GM18520 (cell line): Measurements from ENCODE around the gene SLC6A8.
"Not testable (repeated sequence)": the region's sequence is repeated elsewhere in the genome, so short reads cannot be mapped to it uniquely, and the experiment has no call there.

ENCODE experiments used
- ATAC-seq: cut with Tn5 transposase; IDR thresholded peaks from one replicate; pipeline ENCODE4 v1.9.1; 2021; ENCODE audit not compliant: unreplicated experiment

The SLC6A8 gene

GRCh38 chrX:153671589-153672530, 15.9 kb upstream of the SLC6A8 start:
- no peak for ATAC-seq

- no peak for ATAC-seq
Observed at GRCh38 chrX:153672531-153673427, 14.9 kb upstream of the SLC6A8 start.

DNA sequence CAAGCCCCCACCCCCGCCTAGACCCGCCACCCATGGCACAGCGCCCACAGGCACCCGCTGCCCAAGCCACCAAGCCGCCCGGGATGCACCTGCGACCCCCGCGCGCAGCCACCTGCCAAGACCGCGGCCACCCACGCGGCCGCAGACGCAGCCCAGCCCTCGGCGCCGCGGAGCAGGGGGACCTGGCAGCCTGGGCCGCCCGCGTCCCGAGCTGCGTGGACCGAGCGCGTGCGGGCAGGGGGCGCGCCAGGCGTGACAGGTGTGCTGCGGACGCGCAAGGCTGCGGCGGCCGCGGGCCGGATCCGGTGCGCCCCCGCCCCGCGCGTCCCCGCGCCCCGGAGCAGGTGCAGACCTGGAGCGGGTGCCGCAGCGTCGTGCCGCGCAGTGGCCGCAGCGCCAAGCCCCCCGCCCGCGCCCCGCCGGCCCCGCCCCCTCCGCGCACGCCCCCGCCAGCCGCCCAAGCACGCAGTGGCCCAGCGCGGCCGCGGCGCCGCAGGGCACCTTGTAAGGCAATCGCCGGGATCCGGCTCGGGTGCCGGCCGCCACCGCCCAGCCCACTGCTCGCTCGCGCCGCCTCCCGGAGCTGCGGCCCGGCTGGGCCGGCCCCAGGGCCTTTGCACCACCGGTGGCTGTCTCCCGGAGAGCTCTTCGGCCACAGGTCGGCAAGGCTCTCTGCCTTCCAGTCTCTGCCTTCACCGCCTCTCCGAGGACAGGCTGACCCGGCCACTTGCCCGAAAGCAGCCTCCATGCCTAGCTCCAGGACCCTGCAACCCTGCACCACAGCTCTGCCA, 14.1 kb upstream of the SLC6A8 start, which contains the start of gene PNCK:
Gene PNCK (minus strand): TSS at position 386 of the 791 bp plus-strand sequence. CDS start 737 bp downstream, outside the sequence.
- no peak for ATAC-seq

- ATAC-seq = no peak
Observed at GRCh38 chrX:153674219-153674851, 13.4 kb upstream of the SLC6A8 start.

DNA sequence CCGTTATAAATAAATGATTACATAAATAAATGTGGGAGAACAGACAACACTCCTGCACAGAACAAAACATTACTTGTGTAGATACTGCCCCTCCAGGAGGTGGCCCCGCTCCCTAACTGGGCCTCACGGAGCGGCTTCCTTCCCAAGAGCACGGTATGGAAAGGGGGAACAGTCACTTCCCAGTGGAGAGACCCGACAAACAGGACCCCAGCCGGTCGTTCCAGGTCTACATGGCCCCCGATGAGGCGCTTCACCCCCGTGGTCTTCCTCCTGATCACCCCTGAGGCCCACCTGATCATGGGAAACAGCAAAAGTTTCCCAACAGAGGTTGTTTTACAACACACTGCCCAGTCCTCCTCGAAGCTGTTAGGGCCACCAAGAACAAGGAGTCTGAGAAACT, 6.6 kb upstream of the SLC6A8 start:
- no peak for ATAC-seq

- ATAC-seq = not testable (repeated sequence)
Observed at GRCh38 chrX:153683486-153683885, 4.2 kb upstream of the SLC6A8 start.

- ATAC-seq = no peak
Observed at GRCh38 chrX:153684467-153685155, 3.1 kb upstream of the SLC6A8 start.

DNA sequence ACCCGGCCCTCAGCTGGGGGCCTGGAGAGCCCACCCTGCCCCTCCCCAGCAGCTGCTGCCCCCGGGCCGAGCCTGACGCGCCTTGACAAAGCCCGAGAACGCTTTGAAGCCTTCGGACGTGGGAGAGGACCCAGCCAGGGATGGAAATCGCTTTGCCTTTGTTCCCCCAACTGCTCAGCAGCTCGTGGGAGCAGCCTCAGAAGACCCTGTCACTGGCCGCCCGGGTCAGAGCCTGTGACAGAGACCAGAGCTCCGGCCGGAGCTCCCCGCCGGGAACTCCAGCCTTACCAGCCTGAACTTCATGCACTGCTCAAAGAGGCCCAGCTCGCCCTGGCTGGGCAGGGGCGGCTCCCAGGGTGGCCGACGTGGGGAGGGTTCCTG, 2.6 kb upstream of the SLC6A8 start:
- ATAC-seq = no peak

- ATAC-seq = no peak
Observed at GRCh38 chrX:153685751-153686696, 1.7 kb upstream of the SLC6A8 start.

GRCh38 chrX:153686711-153687110, 1.0 kb upstream of the SLC6A8 start:
- ATAC-seq = no peak

- ATAC-seq = no peak
Observed at GRCh38 chrX:153688071-153688470, 345 bp downstream of the SLC6A8 start.

DNA sequence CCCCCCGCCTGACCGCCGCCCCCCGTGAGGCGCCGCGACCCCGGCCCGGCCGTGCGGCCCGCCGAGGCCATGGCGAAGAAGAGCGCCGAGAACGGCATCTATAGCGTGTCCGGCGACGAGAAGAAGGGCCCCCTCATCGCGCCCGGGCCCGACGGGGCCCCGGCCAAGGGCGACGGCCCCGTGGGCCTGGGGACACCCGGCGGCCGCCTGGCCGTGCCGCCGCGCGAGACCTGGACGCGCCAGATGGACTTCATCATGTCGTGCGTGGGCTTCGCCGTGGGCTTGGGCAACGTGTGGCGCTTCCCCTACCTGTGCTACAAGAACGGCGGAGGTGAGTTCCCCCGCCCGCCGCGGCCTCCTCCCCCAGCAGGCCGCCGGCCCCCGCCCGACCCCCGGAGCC, 780 bp downstream of the SLC6A8 start:
- no peak for ATAC-seq

DNA sequence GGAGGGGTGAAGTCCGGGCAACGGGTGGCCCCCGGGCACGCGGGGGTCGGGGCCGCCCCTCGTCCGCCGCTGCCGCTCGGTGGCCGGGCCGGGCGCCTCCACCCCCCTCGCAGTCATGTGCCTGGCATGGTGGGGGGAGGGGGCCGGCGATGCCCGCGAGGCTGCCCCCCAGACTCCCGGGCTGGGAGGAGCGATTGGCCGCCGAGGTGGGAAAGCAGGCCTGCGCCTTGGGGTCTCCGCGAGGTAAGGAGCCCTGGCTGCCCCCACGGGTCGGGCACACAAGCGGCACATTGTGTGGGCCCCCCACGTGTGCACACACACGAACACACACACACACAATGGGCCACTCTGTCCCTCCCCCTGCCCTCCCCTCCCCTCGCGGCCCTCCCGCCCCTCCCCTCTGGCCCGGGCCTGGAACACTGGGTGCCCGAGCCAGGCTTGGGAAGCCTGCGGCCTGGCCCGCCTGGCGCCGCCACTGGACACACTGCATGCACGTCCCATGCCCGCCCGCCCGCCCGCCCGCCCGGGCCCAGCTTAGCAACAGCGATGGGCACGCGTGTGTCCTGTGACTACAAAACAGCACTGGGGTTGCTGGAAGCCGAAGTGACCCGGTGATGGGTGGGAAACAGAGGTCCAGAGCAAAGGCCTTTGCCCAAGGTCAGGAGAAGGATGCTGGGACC, 1.3 kb downstream of the SLC6A8 start:
- ATAC-seq = no peak

DNA sequence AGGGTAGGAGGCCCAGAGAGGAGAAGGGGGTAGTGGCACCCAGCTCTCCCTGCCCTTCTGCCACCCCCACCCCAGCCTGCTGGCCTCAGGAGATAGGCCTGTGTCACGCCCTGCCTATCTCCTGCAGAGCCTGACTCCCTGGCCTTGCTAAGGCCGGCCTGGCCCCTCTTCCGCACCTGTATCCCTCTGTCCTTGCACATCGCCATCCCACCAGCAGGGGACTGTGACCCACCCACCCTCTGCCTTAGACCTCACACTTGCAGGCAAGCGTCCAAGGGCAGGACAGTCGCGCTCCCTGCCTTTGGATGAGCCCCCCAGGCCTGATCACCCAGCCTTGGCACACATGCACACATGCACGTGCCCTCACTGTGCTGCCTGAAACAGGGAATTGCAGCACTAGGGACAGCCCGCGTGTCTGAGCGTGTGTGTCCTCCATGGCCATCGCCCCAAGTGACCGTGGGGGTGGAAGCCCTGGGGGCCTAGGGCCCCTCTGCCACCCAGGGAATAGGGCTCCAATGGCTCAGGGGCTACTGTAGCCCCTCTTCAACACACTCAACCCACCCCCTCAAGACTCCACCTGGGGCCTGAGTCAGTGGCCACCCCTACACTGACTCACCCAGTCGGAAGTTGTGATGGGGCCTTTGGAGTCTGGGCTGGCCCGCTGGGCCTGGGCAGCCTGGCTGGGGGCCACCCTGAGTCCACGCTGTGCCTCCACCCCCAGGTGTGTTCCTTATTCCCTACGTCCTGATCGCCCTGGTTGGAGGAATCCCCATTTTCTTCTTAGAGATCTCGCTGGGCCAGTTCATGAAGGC, 2.1 kb downstream of the SLC6A8 start:
- ATAC-seq = no peak

DNA sequence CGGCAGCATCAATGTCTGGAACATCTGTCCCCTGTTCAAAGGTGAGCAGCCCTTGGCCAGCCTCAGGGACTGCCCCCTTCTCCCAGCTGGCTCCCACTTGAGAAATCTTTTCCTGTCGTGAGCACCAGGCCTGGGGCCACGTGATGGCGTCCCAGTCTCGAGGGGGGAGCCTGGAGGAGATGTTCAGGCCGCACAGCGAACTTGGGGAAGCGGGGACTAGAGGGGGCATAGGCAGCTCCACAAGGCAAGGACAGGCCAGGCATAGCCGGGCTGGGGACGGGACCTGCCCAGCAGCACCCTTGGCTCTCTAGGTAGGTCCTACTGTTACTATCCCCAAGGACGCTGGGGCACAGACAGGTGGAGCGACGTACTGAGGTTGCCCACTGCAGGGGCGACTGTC, 2.7 kb downstream of the SLC6A8 start:
- no peak for ATAC-seq

- ATAC-seq = not testable (repeated sequence)
Observed at GRCh38 chrX:153691032-153691827, 3.5 kb downstream of the SLC6A8 start.
